H1 (cell line): ENCODE measurements around the gene CELF4. TPM values are rescaled to one million over a fixed set of nuclear protein-coding genes. Genes with fewer than 3 reads are reported as not detected.

Experiments
- CTCF ChIA-PET: fragments of 300-600 bp; sonication (Branson Sonifier 250); formaldehyde crosslinking; loops from one replicate; lab custom pipeline; 2021; ENCODE audit not compliant: partially characterized antibody; lab: Charles Lee
- POLR2A ChIA-PET: fragments of 300-600 bp; sonication (Branson Sonifier 250); formaldehyde crosslinking; loops from one replicate; lab custom pipeline; 2021; ENCODE audit warnings: inconsistent platforms; ENCODE audit not compliant: partially characterized antibody; lab: Charles Lee
- DNase-seq, 2 experiments: peaks; one replicate each; pipeline versions ENCODE4 v3.0.0 to v3.0.0-alpha.2; 2010 to 2022; ENCODE audit warnings: low spot score in 2 of 2, low read depth in 1 of 2, mixed read lengths in 1 of 2
- FAIRE-seq: peaks from 2 replicates; lab custom pipeline; 2011; peaks lifted over from hg19 to GRCh38; lab: Jason Lieb, UNC
- H2AFZ ChIP-seq: 2 replicates; pipeline ENCODE4 v1.8.1; 2012; ENCODE audit warnings: low read length, inconsistent platforms
- H2AK5ac ChIP-seq: 2 replicates; pipeline ENCODE4 v1.6.1; 2013; ENCODE audit warnings: low read depth, low read length
- H2BK120ac ChIP-seq: replicated peaks from 2 replicates; pipeline ENCODE3; 2013; ENCODE audit warnings: low read depth, low read length, inconsistent platforms
- H2BK12ac ChIP-seq: 2 replicates; pipeline ENCODE4 v1.6.1; 2013; ENCODE audit warnings: low read depth, low read length
- H2BK15ac ChIP-seq: 2 replicates; pipeline ENCODE4 v1.6.1; 2013; ENCODE audit warnings: low read length
- H2BK20ac ChIP-seq: 2 replicates; pipeline ENCODE4 v1.6.1; 2013; ENCODE audit warnings: low read length
- H2BK5ac ChIP-seq: 2 replicates; pipeline ENCODE4 v1.6.1; 2013; ENCODE audit warnings: low read depth, low read length
- H3K14ac ChIP-seq: 2 replicates; pipeline ENCODE4 v1.6.1; 2013; ENCODE audit warnings: inconsistent platforms; ENCODE audit not compliant: insufficient read length
- H3K18ac ChIP-seq: 2 replicates; pipeline ENCODE4 v1.6.1; 2013; ENCODE audit warnings: low read length; ENCODE audit errors: extremely low read depth
- H3K23ac ChIP-seq: 2 replicates; pipeline ENCODE4 v1.6.1; 2013; ENCODE audit warnings: inconsistent platforms; ENCODE audit not compliant: insufficient read length
- H3K23me2 ChIP-seq: 2 replicates; pipeline ENCODE4 v1.6.1; 2013; ENCODE audit warnings: low read depth, low read length
- H3K27ac ChIP-seq: 2 replicates; pipeline ENCODE4 v1.6.1; 2011; ENCODE audit warnings: low read depth, low read length, inconsistent platforms
- H3K27me3 ChIP-seq, 4 experiments: replicated peaks in 1 of 4; 1 replicate in 1 of 4; 2 replicates in 3 of 4; pipeline versions ENCODE4 v1.6.1 to v1.8.1; 2011 to 2013; ENCODE audit warnings: low read length in 3 of 4, mild to moderate bottlenecking in 3 of 4, inconsistent platforms in 2 of 4, mixed read lengths in 2 of 4, moderate library complexity in 1 of 4; ENCODE audit not compliant: control insufficient read depth in 3 of 4, insufficient read depth in 3 of 4; ENCODE audit errors: extremely low read depth in 1 of 4
- H3K36me3 ChIP-seq, 4 experiments: 2 replicates each; pipeline versions ENCODE4 v1.6.1 to v1.8.1; 2011 to 2013; ENCODE audit warnings: mild to moderate bottlenecking in 4 of 4, low read length in 3 of 4, moderate library complexity in 2 of 4, control low read depth in 1 of 4, inconsistent platforms in 1 of 4; ENCODE audit not compliant: insufficient read depth in 4 of 4, control insufficient read depth in 2 of 4
- H3K4ac ChIP-seq: replicated peaks from 2 replicates; pipeline ENCODE3; 2013; ENCODE audit warnings: low read length, low read depth, mixed read lengths, inconsistent platforms; ENCODE audit not compliant: insufficient read length
- H3K4me1 ChIP-seq, 4 experiments: replicated peaks in 1 of 4; 1 replicate in 1 of 4; 2 replicates in 3 of 4; pipeline versions ENCODE4 v1.6.1 to v1.8.1; 2011 to 2013; ENCODE audit warnings: low read length in 3 of 4, inconsistent platforms in 2 of 4, mixed read lengths in 1 of 4; ENCODE audit not compliant: insufficient read depth in 4 of 4, control insufficient read depth in 3 of 4
- H3K4me2 ChIP-seq, 2 experiments: 2 replicates each; pipeline versions ENCODE4 v1.6.1 to v1.8.1; 2011 to 2013; ENCODE audit warnings: low read depth in 2 of 2, low read length in 2 of 2, control low read depth in 1 of 2, inconsistent platforms in 1 of 2, mild to moderate bottlenecking in 1 of 2; ENCODE audit not compliant: insufficient read depth in 1 of 2
- H3K4me3 ChIP-seq, 4 experiments: fragments of 200-600, 300-600 bp in 1 of 4; sonication (generic), shearing (Covaris generic), sonication (Bioruptor Twin) in 1 of 4; 2 replicates each; pipeline versions ENCODE4 v1.5.1 to v1.8.1; 2011 to 2016; ENCODE audit warnings: low read length in 4 of 4, low read depth in 3 of 4, control low read depth in 2 of 4, inconsistent platforms in 2 of 4, mild to moderate bottlenecking in 2 of 4, mixed read lengths in 1 of 4, moderate library complexity in 1 of 4; ENCODE audit not compliant: insufficient read depth in 2 of 4; ENCODE audit errors: extremely low read depth in 1 of 4
- H3K56ac ChIP-seq: replicated peaks from 2 replicates; pipeline ENCODE3; 2013; ENCODE audit warnings: low read depth, mild to moderate bottlenecking, mixed read lengths, low read length, inconsistent platforms; ENCODE audit not compliant: insufficient read length
- H3K79me1 ChIP-seq: 2 replicates; pipeline ENCODE4 v1.6.1; 2013; ENCODE audit warnings: low read depth, low read length, control low read depth
- H3K79me2 ChIP-seq, 2 experiments: 2 replicates each; pipeline versions ENCODE4 v1.6.1 to v1.8.1; 2012 to 2013; ENCODE audit warnings: low read length in 2 of 2, mild to moderate bottlenecking in 2 of 2, inconsistent platforms in 1 of 2; ENCODE audit not compliant: insufficient read depth in 2 of 2, control insufficient read depth in 1 of 2
- H3K9ac ChIP-seq, 4 experiments: replicated peaks in 1 of 4; 1 replicate in 1 of 4; 2 replicates in 3 of 4; pipeline versions ENCODE4 v1.6.1 to v1.8.1; 2011 to 2013; ENCODE audit warnings: low read depth in 3 of 4, low read length in 3 of 4, control low read depth in 2 of 4, mild to moderate bottlenecking in 2 of 4, moderate library complexity in 2 of 4, inconsistent platforms in 1 of 4; ENCODE audit errors: extremely low read depth in 1 of 4
- H3K9me3 ChIP-seq, 2 experiments: 2 replicates each; pipeline versions ENCODE4 v1.6.1 to v1.8.1; 2012 to 2013; ENCODE audit warnings: mild to moderate bottlenecking in 2 of 2, moderate library complexity in 2 of 2, control low read depth in 1 of 2, inconsistent platforms in 1 of 2, low read depth in 1 of 2, low read length in 1 of 2, mixed read lengths in 1 of 2; ENCODE audit not compliant: insufficient read depth in 2 of 2
- H4K20me1 ChIP-seq, 2 experiments: replicated peaks in 1 of 2; 2 replicates each; pipeline versions ENCODE3 to v1.8.1; 2011 to 2013; ENCODE audit warnings: inconsistent platforms in 2 of 2, low read length in 2 of 2, mild to moderate bottlenecking in 1 of 2; ENCODE audit not compliant: insufficient read depth in 2 of 2, control insufficient read depth in 1 of 2
- H4K5ac ChIP-seq: 2 replicates; pipeline ENCODE4 v1.6.1; 2013; ENCODE audit warnings: low read length, low read depth, mixed read lengths, inconsistent platforms; ENCODE audit not compliant: insufficient read length
- H4K8ac ChIP-seq: 2 replicates; pipeline ENCODE4 v1.8.0; 2013; ENCODE audit warnings: mild to moderate bottlenecking, moderate library complexity, low read length, inconsistent platforms; ENCODE audit not compliant: insufficient read depth; ENCODE audit errors: extremely low read depth
- H4K91ac ChIP-seq: replicated peaks from 2 replicates; pipeline ENCODE3; 2013; ENCODE audit warnings: low read length, mixed read lengths, inconsistent platforms; ENCODE audit not compliant: insufficient read length
- ASH2L ChIP-seq: fragments of 200-600, 300-600 bp; sonication (generic); IDR thresholded peaks from one replicate; pipeline ENCODE4 v1.7.1; 2017; ENCODE audit warnings: low read length
- EZH2 ChIP-seq: fragments of 200-600 bp; sonication (generic); IDR thresholded peaks from 2 replicates; pipeline ENCODE4 v1.7.1; 2012; ENCODE audit warnings: low read depth, mild to moderate bottlenecking, moderate library complexity, low read length, inconsistent platforms; ENCODE audit not compliant: severe bottlenecking
- GTF2F1 ChIP-seq: IDR thresholded peaks from 2 replicates; pipeline ENCODE4 v1.6.1; 2012; ENCODE audit warnings: low read depth, low read length, improper control_type of control experiment, borderline replicate concordance
- JUND ChIP-seq: IDR thresholded peaks from 2 replicates; pipeline ENCODE4 v1.6.1; 2011; ENCODE audit warnings: mild to moderate bottlenecking, improper control_type of control experiment, low read length
- MAFK ChIP-seq: IDR thresholded peaks from 2 replicates; pipeline ENCODE4 v1.6.1; 2012; ENCODE audit warnings: low read depth, mild to moderate bottlenecking, improper control_type of control experiment, low read length
- POLR2A ChIP-seq, 2 experiments: IDR thresholded peaks; 1 replicate in 1 of 2; 2 replicates in 1 of 2; pipeline ENCODE4 v1.6.1; 2011; ENCODE audit warnings: low read depth in 2 of 2, low read length in 2 of 2, mild to moderate bottlenecking in 2 of 2; ENCODE audit errors: control extremely low read depth in 1 of 2
- RXRA ChIP-seq: IDR thresholded peaks from 2 replicates; pipeline ENCODE4 v1.6.1; 2011; ENCODE audit warnings: low read depth, mild to moderate bottlenecking, low read length, moderate library complexity; ENCODE audit not compliant: insufficient read depth
- SIRT6 ChIP-seq: IDR thresholded peaks from one replicate; pipeline ENCODE4 v1.7.1; 2012; ENCODE audit warnings: low read length, inconsistent platforms
- SP2 ChIP-seq: IDR thresholded peaks from 2 replicates; pipeline ENCODE4 v1.6.1; 2012; ENCODE audit warnings: mild to moderate bottlenecking, low read length, inconsistent platforms
- SRF ChIP-seq: IDR thresholded peaks from 2 replicates; pipeline ENCODE4 v1.6.1; 2011; ENCODE audit warnings: mild to moderate bottlenecking, low read depth, low read length, moderate library complexity
- ZNF274 ChIP-seq: IDR thresholded peaks from 2 replicates; pipeline ENCODE4 v1.7.0; 2012; ENCODE audit warnings: low read length, borderline replicate concordance; ENCODE audit errors: extremely low read depth
- WGBS, 2 experiments: shearing (Covaris generic) in 1 of 2; methylation state at CpG; one replicate each; pipeline versions ENCODE4 v1.1.6 to v1.1.7; 2013 to 2015; ENCODE audit warnings: low lambda C conversion rate in 2 of 2, mixed read lengths in 2 of 2, inconsistent platforms in 1 of 2, low coverage in 1 of 2, missing lambda C conversion rate in 1 of 2; ENCODE audit not compliant: insufficient replicate concordance in 2 of 2, insufficient coverage in 1 of 2, insufficient read length in 1 of 2; ENCODE audit errors: extremely low coverage in 1 of 2, missing lambda C conversion rate in 1 of 2; 5-methylcytosine and 5-hydroxymethylcytosine counted together
- polyA plus RNA-seq, 7 experiments: library from polyadenylated mRNA; depleted of rRNA in 3 of 7; stranded (reverse) in 5 of 7; unstranded in 2 of 7; fragments of >200 nt in 5 of 7; fragments of 200-250 nt in 2 of 7; gene quantifications; 1 replicate in 5 of 7; 2 replicates in 1 of 7; 4 replicates in 1 of 7; pipeline versions ENCODE4 v1.2.1 to v1.2.3, GENCODE V29; 2011 to 2013; ENCODE audit warnings: missing spikeins in 2 of 7, mixed read lengths in 2 of 7
- total RNA-seq: library from RNA; stranded (reverse); fragmentation: NEBNext Ultra II Directional; extraction: Animal tissue kit (Norgen Biotek cat#: 25700); gene quantifications from 2 replicates; pipeline ENCODE4 v1.2.1, GENCODE V29; 2021
- TF ChIP-seq, protein P1 (sequence below): IDR thresholded peaks from 2 replicates; pipeline ENCODE4 v1.6.1; 2012; ENCODE audit warnings: low read length, inconsistent platforms
- TF ChIP-seq, protein P2 (sequence below): IDR thresholded peaks from 2 replicates; pipeline ENCODE4 v1.6.1; 2011; ENCODE audit warnings: low read length, improper control_type of control experiment

The CELF4 gene
- total and polyA plus RNA-seq, 2 of the 8 experiments (the other 6 are each of a cell fraction or from before 2014, with no cell fraction given), result 1.6 to 3.4 TPM

DNA sequence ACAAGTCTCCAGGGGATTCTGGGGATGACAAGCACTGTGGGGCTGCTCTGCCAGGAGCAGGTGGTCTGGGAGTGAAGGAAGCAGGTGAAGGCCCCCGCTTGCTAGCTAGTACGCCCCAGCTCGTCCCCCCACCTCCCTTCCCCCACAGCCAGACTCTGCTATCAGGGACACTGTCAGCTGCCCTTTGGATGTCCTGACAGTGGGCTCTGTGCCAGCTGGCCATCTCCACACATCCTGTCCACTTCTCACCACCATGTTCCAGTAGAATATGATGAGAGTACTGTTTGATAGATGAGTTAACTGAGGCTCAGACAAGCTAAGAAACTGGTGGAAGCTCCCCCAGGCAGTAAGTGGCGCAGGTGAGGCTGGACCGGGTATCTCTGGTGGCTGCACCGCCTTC lies 276.2 kb downstream of the CELF4 start:
- H3K27me3 ChIP-seq, result no peaks in the 10 kb centered on the region; a peak in 1 of 7 replicates
- H3K79me1 ChIP-seq, result no peaks in the 10 kb centered on the region
- no peak overlapping the region for H3K18ac ChIP-seq
- H2BK5ac ChIP-seq, result no peak overlapping the region
- no peak overlapping the region for H3K4me3 ChIP-seq
- H4K5ac ChIP-seq, result no peak overlapping the region
- CTCF ChIA-PET, result interaction anchor here (0.8 to 4.6 kb wide), 10 partner anchors 9 to 347 kb away, joined by 3 to 18 read pairs (median 4); no protein-coding TSS in a partner anchor
- 81% methylated on average over 5 of the region's 6 CpGs; no CpG with 5 or more reads in 1 of the 2 experiments for WGBS, 2 experiments
- no peak overlapping the region for H3K4ac ChIP-seq
- no peak overlapping the region for H2BK12ac ChIP-seq
- FAIRE-seq (no peak), DNase-seq (no peak)
- no peak overlapping the region for H3K4me2 ChIP-seq
- H4K8ac ChIP-seq, result no peak overlapping the region
- no peaks in the 10 kb centered on the region for H3K36me3 ChIP-seq
- H2AK5ac ChIP-seq, result no peak overlapping the region
- no peak overlapping the region for H2BK120ac ChIP-seq
- H2BK20ac ChIP-seq, result no peak overlapping the region
- POLR2A ChIA-PET, result no interaction called here
- no peak overlapping the region for H3K27ac ChIP-seq
- no peak overlapping the region for H3K14ac ChIP-seq
- no peak overlapping the region for H3K23ac ChIP-seq
- H4K91ac ChIP-seq, result no peak overlapping the region
- H3K9ac ChIP-seq, result no peak overlapping the region
- no peaks in the 10 kb centered on the region for H3K9me3 ChIP-seq
- H2AFZ ChIP-seq, result no peak overlapping the region
- no peaks in the 10 kb centered on the region for H3K79me2 ChIP-seq
- H2BK15ac ChIP-seq, result no peak overlapping the region
- no peaks in the 10 kb centered on the region for H3K4me1 ChIP-seq
- no peak overlapping the region for H3K56ac ChIP-seq
- H3K23me2 ChIP-seq, result no peaks in the 10 kb centered on the region
- no peaks in the 10 kb centered on the region for H4K20me1 ChIP-seq
- TF ChIP-seq, protein P1, sequence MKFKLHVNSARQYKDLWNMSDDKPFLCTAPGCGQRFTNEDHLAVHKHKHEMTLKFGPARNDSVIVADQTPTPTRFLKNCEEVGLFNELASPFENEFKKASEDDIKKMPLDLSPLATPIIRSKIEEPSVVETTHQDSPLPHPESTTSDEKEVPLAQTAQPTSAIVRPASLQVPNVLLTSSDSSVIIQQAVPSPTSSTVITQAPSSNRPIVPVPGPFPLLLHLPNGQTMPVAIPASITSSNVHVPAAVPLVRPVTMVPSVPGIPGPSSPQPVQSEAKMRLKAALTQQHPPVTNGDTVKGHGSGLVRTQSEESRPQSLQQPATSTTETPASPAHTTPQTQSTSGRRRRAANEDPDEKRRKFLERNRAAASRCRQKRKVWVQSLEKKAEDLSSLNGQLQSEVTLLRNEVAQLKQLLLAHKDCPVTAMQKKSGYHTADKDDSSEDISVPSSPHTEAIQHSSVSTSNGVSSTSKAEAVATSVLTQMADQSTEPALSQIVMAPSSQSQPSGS, result no peak
- TF ChIP-seq POLR2A (IDR thresholded peaks at IDR 0.05; ENCODE audit: control extremely low read depth in 1 of 2, low read depth in 2 of 2, low read length in 2 of 2), result no peak
- TF ChIP-seq RXRA, result no peak
- no peak for TF ChIP-seq JUND
- no peak for TF ChIP-seq GTF2F1
- no peak for TF ChIP-seq SP2
- TF ChIP-seq ASH2L, result no peak
- TF ChIP-seq, protein P2, sequence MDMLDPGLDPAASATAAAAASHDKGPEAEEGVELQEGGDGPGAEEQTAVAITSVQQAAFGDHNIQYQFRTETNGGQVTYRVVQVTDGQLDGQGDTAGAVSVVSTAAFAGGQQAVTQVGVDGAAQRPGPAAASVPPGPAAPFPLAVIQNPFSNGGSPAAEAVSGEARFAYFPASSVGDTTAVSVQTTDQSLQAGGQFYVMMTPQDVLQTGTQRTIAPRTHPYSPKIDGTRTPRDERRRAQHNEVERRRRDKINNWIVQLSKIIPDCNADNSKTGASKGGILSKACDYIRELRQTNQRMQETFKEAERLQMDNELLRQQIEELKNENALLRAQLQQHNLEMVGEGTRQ, result no peak
- no peak for TF ChIP-seq ZNF274
- TF ChIP-seq SIRT6, result no peak
- TF ChIP-seq MAFK, result no peak
- TF ChIP-seq EZH2, result no peak
- TF ChIP-seq SRF, result no peak
